HG03558 (cell line): Measurements from ENCODE around the gene ZNF646.
A peak's percentile ranks its signal among the peaks of the same experiment; 100 is the strongest.

Source experiments
- ATAC-seq: cut with Tn5 transposase; IDR thresholded peaks from one replicate; pipeline ENCODE4 v1.9.1; 2021; ENCODE audit warnings: moderate number of reproducible peaks; ENCODE audit not compliant: unreplicated experiment; ENCODE audit errors: extremely low read depth

ZNF646 gene

GRCh38 chr16:31061813-31062440 is 12.3 kb upstream of the ZNF646 start:
- no peak for ATAC-seq

- ATAC-seq, result no peak
These were observed 10.8 kb upstream of the ZNF646 start for GRCh38 chr16:31063495-31063842.

GRCh38 chr16:31063843-31064611 is 10.2 kb upstream of the ZNF646 start:
- no peak for ATAC-seq

DNA sequence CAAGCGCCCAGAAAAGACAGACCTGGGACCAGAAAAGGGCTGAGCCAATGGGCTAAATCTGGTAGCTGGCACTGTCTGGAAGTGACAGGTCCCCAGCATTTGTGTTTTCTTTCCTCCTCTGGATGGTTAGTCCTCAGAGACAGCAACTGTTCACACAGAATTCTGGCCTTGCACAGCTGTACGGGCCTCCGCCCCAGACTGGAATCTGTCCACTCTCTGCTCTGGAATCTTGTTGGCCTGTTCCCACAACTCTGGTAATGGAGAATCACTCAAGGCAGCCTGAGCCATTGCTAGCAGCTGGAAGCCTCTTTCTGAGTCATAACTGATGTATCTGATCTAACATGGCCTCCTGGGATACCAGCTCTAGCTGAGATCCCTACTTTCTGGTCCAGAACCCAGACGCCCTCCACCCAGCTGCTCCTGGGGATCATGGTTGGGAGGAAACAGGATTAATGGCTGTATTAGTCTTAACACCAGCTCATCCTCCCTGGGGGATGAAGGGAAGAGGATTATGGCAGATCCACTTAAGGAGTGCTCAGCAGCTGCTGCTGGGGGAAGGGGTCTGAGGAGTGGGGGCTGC is 9.2 kb upstream of the ZNF646 start:
- ATAC-seq, result no peak

- ATAC-seq, result no peak
These were observed 6.9 kb upstream of the ZNF646 start for GRCh38 chr16:31067342-31067741.

DNA sequence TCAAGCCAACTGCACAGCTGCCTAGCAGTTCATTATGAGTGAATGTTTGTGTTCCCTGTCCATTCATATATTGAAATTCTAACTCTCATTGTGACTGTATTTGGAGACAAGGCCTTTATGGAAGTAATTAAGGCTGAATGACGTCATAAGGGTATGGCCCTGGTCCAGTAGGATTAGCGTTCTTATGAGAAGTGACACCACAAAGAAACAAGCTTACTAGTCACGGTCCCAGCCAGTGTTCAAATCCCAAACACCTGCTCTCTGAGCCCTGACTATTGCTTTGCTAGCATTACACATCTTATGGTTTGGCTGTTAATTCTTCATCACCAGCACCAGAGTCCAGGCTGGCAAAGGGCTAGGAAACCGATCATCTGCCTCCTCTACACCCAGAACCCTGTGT is 2.4 kb upstream of the ZNF646 start:
- ATAC-seq, result no peak

- no peak for ATAC-seq
These were observed 1.6 kb upstream of the ZNF646 start for GRCh38 chr16:31072540-31073141.

GRCh38 chr16:31073142-31073969 is 866 bp upstream of the ZNF646 start:
- peak; percentile 29 for ATAC-seq

DNA sequence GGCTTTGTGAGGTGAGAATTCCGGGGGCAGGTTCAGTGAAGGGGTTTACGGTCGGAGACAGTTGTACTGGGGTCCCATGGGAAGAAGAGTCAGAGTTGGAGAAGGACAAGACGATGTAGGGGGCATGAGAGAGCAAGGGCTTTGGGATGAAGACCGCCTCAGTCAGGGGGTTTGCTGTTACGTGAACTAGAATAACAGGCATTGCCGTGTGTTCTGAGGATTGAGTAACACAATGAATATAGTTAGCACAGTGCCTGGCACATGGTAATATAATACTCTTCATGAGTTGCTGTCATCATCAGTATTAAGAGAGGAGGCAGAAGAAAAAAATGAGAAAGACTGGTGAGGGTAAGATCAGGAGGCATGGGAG is 577 bp downstream of the ZNF646 start:
- no peak for ATAC-seq

GRCh38 chr16:31076319-31076718 is 2.1 kb downstream of the ZNF646 start:
- no peak for ATAC-seq

GRCh38 chr16:31077024-31077423 is 2.8 kb downstream of the ZNF646 start:
- ATAC-seq, result no peak

- no peak for ATAC-seq
These were observed 3.6 kb downstream of the ZNF646 start for GRCh38 chr16:31077592-31078396.

GRCh38 chr16:31078597-31079341 is 4.5 kb downstream of the ZNF646 start:
- no peak for ATAC-seq

- no peak for ATAC-seq
These were observed 5.2 kb downstream of the ZNF646 start for GRCh38 chr16:31079342-31079944.

DNA sequence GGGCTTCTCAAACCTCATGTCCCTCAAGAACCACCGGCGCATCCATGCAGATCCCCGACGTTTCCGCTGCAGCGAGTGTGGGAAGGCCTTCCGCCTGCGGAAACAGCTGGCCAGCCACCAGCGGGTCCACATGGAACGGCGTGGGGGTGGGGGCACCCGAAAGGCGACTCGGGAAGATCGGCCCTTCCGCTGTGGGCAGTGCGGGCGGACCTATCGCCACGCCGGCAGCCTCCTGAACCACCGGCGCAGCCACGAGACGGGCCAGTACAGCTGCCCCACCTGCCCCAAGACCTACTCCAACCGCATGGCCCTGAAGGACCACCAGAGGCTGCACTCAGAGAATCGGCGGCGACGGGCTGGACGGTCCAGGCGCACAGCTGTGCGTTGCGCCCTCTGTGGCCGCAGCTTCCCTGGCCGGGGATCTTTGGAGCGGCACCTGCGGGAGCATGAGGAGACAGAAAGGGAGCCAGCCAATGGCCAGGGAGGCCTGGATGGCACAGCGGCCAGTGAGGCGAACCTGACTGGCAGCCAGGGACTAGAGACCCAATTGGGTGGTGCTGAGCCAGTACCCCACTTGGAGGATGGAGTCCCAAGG is 5.9 kb downstream of the ZNF646 start:
- no peak for ATAC-seq

DNA sequence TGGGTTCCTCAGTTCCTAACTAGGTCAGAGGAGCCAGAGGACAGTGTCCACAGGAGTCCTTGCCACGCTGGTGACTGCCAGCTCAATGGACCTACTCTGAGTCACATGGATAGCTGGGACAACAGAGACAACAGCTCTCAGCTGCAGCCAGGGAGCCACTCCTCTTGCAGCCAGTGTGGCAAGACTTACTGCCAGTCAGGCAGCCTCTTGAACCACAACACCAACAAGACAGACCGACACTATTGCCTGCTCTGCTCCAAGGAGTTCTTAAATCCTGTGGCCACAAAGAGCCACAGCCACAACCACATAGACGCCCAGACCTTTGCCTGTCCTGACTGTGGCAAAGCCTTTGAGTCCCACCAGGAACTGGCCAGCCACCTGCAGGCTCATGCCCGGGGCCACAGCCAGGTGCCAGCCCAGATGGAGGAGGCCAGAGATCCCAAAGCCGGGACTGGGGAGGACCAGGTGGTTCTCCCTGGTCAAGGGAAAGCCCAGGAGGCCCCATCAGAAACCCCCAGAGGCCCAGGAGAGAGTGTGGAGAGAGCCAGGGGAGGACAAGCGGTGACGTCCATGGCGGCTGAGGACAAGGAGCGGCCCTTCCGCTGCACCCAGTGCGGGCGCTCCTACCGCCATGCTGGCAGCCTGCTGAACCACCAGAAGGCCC is 6.7 kb downstream of the ZNF646 start:
- ATAC-seq, result no peak

- no peak for ATAC-seq
These were observed 7.5 kb downstream of the ZNF646 start for GRCh38 chr16:31081428-31082351.
